WI38 (cell line): Measurements from ENCODE around the gene HCN2.

Source experiments
- H3K4me3 ChIP-seq: 2 replicates; pipeline ENCODE4 v1.5.1; 2011; ENCODE audit warnings: low read depth, mild to moderate bottlenecking, control low read depth, low read length
- CTCF ChIP-seq: IDR thresholded peaks from 2 replicates; pipeline ENCODE4 v1.5.1; 2012; ENCODE audit warnings: low read depth, mild to moderate bottlenecking, control low read depth, low read length

Gene HCN2

GRCh38 chr19:653425-653824 is 63.7 kb downstream of the HCN2 start:
- TF ChIP-seq CTCF = no peak
- no peak overlapping the region for H3K4me3 ChIP-seq

GRCh38 chr19:655691-656090 is 66.0 kb downstream of the HCN2 start:
- TF ChIP-seq CTCF = no peak
- H3K4me3 ChIP-seq = no peak overlapping the region

- no peak for TF ChIP-seq CTCF
Measured at GRCh38 chr19:656751-657559, 67.3 kb downstream of the HCN2 start.

GRCh38 chr19:657611-658010 is 67.9 kb downstream of the HCN2 start:
- H3K4me3 ChIP-seq = no peak overlapping the region
- no peak for TF ChIP-seq CTCF

More at GRCh38 chr19:656751-657559, 67.3 kb downstream of the HCN2 start:
- H3K4me3 ChIP-seq = no peak overlapping the region

GRCh38 chr19:658059-658839 is 68.6 kb downstream of the HCN2 start:
- TF ChIP-seq CTCF = no peak
- H3K4me3 ChIP-seq = no peak overlapping the region

- TF ChIP-seq CTCF = no peak
- H3K4me3 ChIP-seq = no peak overlapping the region
Measured at GRCh38 chr19:658916-659839, 69.5 kb downstream of the HCN2 start.
